Activated naive CD4-positive, alpha-beta T cell treated with anti-CD3 and anti-CD28 coated beads, Interleukin-2, amount 50 U/mL, for 16 hours (primary cell): Measurements from ENCODE around the gene CDH4.

Experiments
- DNase-seq: peaks from one replicate; pipeline ENCODE4 v3.0.0-alpha.2; 2020

Gene CDH4

GRCh38 chr20:61541537-61541936, 289.5 kb downstream of the CDH4 start:
- no peak for DNase-seq

GRCh38 chr20:61543086-61543485, 291.0 kb downstream of the CDH4 start:
- no peak for DNase-seq

- DNase-seq = no peak
These were observed 292.1 kb downstream of the CDH4 start for GRCh38 chr20:61543931-61544745.

- DNase-seq = no peak
These were observed 293.1 kb downstream of the CDH4 start for GRCh38 chr20:61544910-61545889.

GRCh38 chr20:61546641-61547040, 294.6 kb downstream of the CDH4 start:
- DNase-seq = no peak

- DNase-seq = no peak
These were observed 296.0 kb downstream of the CDH4 start for GRCh38 chr20:61548069-61548468.

- no peak for DNase-seq
These were observed 297.8 kb downstream of the CDH4 start for GRCh38 chr20:61549865-61550264.

- no peak for DNase-seq
These were observed 299.3 kb downstream of the CDH4 start for GRCh38 chr20:61551401-61551800.

GRCh38 chr20:61554617-61555016, 302.6 kb downstream of the CDH4 start:
- DNase-seq = no peak

GRCh38 chr20:61555566-61555965, 303.5 kb downstream of the CDH4 start:
- DNase-seq = no peak

GRCh38 chr20:61556111-61556510, 304.1 kb downstream of the CDH4 start:
- no peak for DNase-seq

- DNase-seq = no peak
These were observed 304.6 kb downstream of the CDH4 start for GRCh38 chr20:61556673-61557072.

GRCh38 chr20:61557621-61558020, 305.6 kb downstream of the CDH4 start:
- DNase-seq = no peak

GRCh38 chr20:61558726-61559125, 306.7 kb downstream of the CDH4 start:
- no peak for DNase-seq

GRCh38 chr20:61559706-61560315, 307.8 kb downstream of the CDH4 start:
- no peak for DNase-seq

GRCh38 chr20:61560361-61560853, 308.3 kb downstream of the CDH4 start:
- DNase-seq = no peak

- DNase-seq = no peak
These were observed 309.2 kb downstream of the CDH4 start for GRCh38 chr20:61561111-61561830.

GRCh38 chr20:61562491-61562890, 310.4 kb downstream of the CDH4 start:
- no peak for DNase-seq

- DNase-seq = no peak
These were observed 310.9 kb downstream of the CDH4 start for GRCh38 chr20:61562897-61563504.

- DNase-seq = no peak
These were observed 312.6 kb downstream of the CDH4 start for GRCh38 chr20:61564628-61565027.

- DNase-seq = no peak
These were observed 313.7 kb downstream of the CDH4 start for GRCh38 chr20:61565791-61566190.

GRCh38 chr20:61566691-61567090, 314.6 kb downstream of the CDH4 start:
- no peak for DNase-seq
